Measurements from ENCODE around the gene CD248. TPM values are rescaled to one million over a fixed set of nuclear protein-coding genes. Genes with fewer than 3 reads are reported as not detected.

Gene CD248
- total RNA-seq, 1 experiment from 2014 or later: 2.6 TPM

DNA sequence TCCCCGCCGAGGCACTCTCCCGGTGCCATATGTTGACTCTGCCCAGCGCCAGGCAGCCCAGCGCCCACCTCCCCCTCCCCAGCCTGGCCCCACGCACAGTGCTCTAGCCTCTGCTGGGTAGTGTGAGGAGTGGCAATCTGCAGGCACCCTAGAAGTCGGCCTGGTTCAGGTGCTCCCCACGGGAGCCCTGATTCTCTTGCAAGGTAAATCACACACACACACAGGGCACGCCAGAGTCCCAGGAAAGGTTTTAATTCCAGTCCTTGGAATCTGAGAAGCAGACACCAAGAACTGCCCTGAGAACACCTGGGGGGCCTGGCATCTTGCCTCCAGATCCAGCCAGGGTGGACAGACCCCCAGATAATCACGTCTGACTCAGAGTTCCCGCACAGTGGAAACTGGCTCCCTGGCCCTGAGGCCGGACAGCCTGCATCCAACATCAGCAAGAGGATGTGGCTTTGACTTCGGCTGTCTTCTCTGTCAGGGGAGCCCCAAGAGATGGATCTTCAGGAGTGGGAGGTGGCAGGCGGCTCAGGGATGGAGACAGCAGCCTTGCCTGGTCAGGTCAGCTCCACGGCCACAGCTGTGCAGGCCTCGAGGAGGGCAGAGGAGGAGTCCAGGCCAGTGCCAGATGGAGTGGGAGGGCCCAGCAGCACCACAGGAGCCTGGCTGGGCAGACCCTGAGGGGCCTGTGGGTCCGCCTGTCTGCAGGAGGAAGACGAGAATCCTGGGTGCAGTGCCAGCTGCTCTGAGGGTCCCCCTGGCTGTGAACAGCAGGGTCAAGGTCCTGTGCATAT lies 20.5 kb upstream of the CD248 start (continued):
- no peak for TF ChIP-seq CREM (CRISPR knock-in tag; IDR thresholded peaks at IDR 0.05)
- TF ChIP-seq, protein P1, sequence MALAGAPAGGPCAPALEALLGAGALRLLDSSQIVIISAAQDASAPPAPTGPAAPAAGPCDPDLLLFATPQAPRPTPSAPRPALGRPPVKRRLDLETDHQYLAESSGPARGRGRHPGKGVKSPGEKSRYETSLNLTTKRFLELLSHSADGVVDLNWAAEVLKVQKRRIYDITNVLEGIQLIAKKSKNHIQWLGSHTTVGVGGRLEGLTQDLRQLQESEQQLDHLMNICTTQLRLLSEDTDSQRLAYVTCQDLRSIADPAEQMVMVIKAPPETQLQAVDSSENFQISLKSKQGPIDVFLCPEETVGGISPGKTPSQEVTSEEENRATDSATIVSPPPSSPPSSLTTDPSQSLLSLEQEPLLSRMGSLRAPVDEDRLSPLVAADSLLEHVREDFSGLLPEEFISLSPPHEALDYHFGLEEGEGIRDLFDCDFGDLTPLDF (CRISPR knock-in tag; IDR thresholded peaks at IDR 0.05): no peak
- no peak for TF ChIP-seq IRF1 (CRISPR knock-in tag; IDR thresholded peaks at IDR 0.05)
- TF ChIP-seq, protein P2, sequence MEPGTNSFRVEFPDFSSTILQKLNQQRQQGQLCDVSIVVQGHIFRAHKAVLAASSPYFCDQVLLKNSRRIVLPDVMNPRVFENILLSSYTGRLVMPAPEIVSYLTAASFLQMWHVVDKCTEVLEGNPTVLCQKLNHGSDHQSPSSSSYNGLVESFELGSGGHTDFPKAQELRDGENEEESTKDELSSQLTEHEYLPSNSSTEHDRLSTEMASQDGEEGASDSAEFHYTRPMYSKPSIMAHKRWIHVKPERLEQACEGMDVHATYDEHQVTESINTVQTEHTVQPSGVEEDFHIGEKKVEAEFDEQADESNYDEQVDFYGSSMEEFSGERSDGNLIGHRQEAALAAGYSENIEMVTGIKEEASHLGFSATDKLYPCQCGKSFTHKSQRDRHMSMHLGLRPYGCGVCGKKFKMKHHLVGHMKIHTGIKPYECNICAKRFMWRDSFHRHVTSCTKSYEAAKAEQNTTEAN (CRISPR knock-in tag; IDR thresholded peaks at IDR 0.05): no peak
- no peak for TF ChIP-seq ARID4B (CRISPR knock-in tag; IDR thresholded peaks at IDR 0.05; ENCODE audit: borderline replicate concordance)
- no peak for TF ChIP-seq HMGA2 (CRISPR knock-in tag; IDR thresholded peaks at IDR 0.05)
- TF ChIP-seq ZNF317 (CRISPR knock-in tag; IDR thresholded peaks at IDR 0.05; ENCODE audit: borderline replicate concordance, low read depth): no peak
- TF ChIP-seq ZNF671 (CRISPR knock-in tag; IDR thresholded peaks at IDR 0.05): no peak
- TF ChIP-seq ZNF416 (CRISPR knock-in tag; IDR thresholded peaks at IDR 0.05): no peak

- peaks cover 16% of the 10 kb centered on the region for H3K4me1 Mint-ChIP-seq
- 0 out of 2 replicates have a peak within 1 kb of the TSS, but pooled peaks have one; percentile 78 for H3K27ac Mint-ChIP-seq
- ChIA-PET CTCF (interaction anchor here (0.5 to 8.7 kb wide), 22 partner anchors 8 to 291 kb away, joined by 3 to 319 read pairs (median 5); partner anchors contain the start of genes BRMS1, CD248, RAB1B and YIF1A), POLR2A (interaction anchor here (0.5 to 2.5 kb wide), 5 partner anchors 8 to 47 kb away, joined by 3 to 20 read pairs (median 4); partner anchors contain the start of genes BRMS1 and YIF1A)
- H3K4me3 Mint-ChIP-seq: peak within 1 kb of the TSS; percentile 82
- H3K27me3 Mint-ChIP-seq (ENCODE audit: low read depth): no peaks in the 10 kb centered on the region
- peak; percentile 70 for ATAC-seq
- H3K36me3 Mint-ChIP-seq: peaks cover 3% of the 10 kb centered on the region
- no peaks in the 10 kb centered on the region for H3K9me3 Mint-ChIP-seq
- peak; percentile 57 for DNase-seq (ENCODE audit: low spot score)
- TF ChIP-seq IRF1 (CRISPR knock-in tag; IDR thresholded peaks at IDR 0.05) (no peak), HMGA2 (CRISPR knock-in tag; IDR thresholded peaks at IDR 0.05) (no peak), ZNF317 (CRISPR knock-in tag; IDR thresholded peaks at IDR 0.05; ENCODE audit: borderline replicate concordance, low read depth) (peak; percentile 47; the same call in 1 of the 2 replicates), HMGXB4 (CRISPR knock-in tag; IDR thresholded peaks at IDR 0.05) (peak; percentile 17; the same call in 1 of the 2 replicates), ZNF423 (CRISPR knock-in tag; IDR thresholded peaks at IDR 0.05) (no peak), NFE2L1 (CRISPR knock-in tag; IDR thresholded peaks at IDR 0.05) (no peak), PRRX2 (CRISPR knock-in tag; IDR thresholded peaks at IDR 0.05) (0 out of 2 replicates have a peak, but pooled peaks have one; percentile 27), CBFB (CRISPR knock-in tag; IDR thresholded peaks at IDR 0.05; ENCODE audit: low read depth) (no peak), ZNF416 (CRISPR knock-in tag; IDR thresholded peaks at IDR 0.05) (no peak), CREM (CRISPR knock-in tag; IDR thresholded peaks at IDR 0.05) (0 out of 2 replicates have a peak, but pooled peaks have one; percentile 39)
- TF ChIP-seq, protein P3, sequence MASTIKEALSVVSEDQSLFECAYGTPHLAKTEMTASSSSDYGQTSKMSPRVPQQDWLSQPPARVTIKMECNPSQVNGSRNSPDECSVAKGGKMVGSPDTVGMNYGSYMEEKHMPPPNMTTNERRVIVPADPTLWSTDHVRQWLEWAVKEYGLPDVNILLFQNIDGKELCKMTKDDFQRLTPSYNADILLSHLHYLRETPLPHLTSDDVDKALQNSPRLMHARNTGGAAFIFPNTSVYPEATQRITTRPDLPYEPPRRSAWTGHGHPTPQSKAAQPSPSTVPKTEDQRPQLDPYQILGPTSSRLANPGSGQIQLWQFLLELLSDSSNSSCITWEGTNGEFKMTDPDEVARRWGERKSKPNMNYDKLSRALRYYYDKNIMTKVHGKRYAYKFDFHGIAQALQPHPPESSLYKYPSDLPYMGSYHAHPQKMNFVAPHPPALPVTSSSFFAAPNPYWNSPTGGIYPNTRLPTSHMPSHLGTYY (CRISPR knock-in tag; IDR thresholded peaks at IDR 0.05): no peak
- TF ChIP-seq, protein P4, sequence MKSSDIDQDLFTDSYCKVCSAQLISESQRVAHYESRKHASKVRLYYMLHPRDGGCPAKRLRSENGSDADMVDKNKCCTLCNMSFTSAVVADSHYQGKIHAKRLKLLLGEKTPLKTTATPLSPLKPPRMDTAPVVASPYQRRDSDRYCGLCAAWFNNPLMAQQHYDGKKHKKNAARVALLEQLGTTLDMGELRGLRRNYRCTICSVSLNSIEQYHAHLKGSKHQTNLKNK (CRISPR knock-in tag; IDR thresholded peaks at IDR 0.05): no peak
- TF ChIP-seq, protein P5, sequence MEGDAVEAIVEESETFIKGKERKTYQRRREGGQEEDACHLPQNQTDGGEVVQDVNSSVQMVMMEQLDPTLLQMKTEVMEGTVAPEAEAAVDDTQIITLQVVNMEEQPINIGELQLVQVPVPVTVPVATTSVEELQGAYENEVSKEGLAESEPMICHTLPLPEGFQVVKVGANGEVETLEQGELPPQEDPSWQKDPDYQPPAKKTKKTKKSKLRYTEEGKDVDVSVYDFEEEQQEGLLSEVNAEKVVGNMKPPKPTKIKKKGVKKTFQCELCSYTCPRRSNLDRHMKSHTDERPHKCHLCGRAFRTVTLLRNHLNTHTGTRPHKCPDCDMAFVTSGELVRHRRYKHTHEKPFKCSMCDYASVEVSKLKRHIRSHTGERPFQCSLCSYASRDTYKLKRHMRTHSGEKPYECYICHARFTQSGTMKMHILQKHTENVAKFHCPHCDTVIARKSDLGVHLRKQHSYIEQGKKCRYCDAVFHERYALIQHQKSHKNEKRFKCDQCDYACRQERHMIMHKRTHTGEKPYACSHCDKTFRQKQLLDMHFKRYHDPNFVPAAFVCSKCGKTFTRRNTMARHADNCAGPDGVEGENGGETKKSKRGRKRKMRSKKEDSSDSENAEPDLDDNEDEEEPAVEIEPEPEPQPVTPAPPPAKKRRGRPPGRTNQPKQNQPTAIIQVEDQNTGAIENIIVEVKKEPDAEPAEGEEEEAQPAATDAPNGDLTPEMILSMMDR (IDR thresholded peaks at IDR 0.05): no peak
Measured at GRCh38 chr11:66336234-66337102, 19.6 kb upstream of the CD248 start, which contains the start of gene RIN1. Gene RIN1 (minus strand): TSS chr11:66336434. CDS start chr11:66336402, 32 bp downstream.
